Activated CD8-positive, alpha-beta memory T cell treated with anti-CD3 and anti-CD28 coated beads, Interleukin-2, amount 10 ng/mL, durations not matched to agents 7 days and 5 days (primary cell): ENCODE data around the gene EXOSC1. TPM values are rescaled to one million over a fixed set of nuclear protein-coding genes. Genes with fewer than 3 reads are reported as not detected.
"Not testable (repeated sequence)": the region's sequence is repeated elsewhere in the genome, so short reads cannot be mapped to it uniquely, and the experiment has no call there.

Experiments used
- ATAC-seq: fragments of 150-1000 bp; cut with Tn5 transposase; one replicate; pipeline ENCODE4 v1.10.0; 2021; ENCODE audit warnings: moderate library complexity
- CTCF ChIA-PET: fragments of 350-600 bp; sonication (Branson Sonifier 250); formaldehyde crosslinking; loops from one replicate; lab custom pipeline; 2021; ENCODE audit warnings: antibody characterized with exemption; lab: Charles Lee
- DNase-seq: peaks from one replicate; pipeline ENCODE4 v3.0.0-alpha.2; 2020
- H3K27ac Mint-ChIP-seq: one replicate; pipeline ENCODE4 v1.8.0; 2021; ENCODE audit warnings: mild to moderate bottlenecking, mixed read lengths
- H3K27me3 Mint-ChIP-seq: one replicate; pipeline ENCODE4 v1.8.0; 2021; ENCODE audit warnings: mixed read lengths
- H3K36me3 Mint-ChIP-seq: one replicate; pipeline ENCODE4 v1.8.0; 2021; ENCODE audit warnings: mild to moderate bottlenecking, mixed read lengths
- H3K4me1 Mint-ChIP-seq: one replicate; pipeline ENCODE4 v1.8.0; 2021; ENCODE audit warnings: mixed read lengths
- H3K4me3 Mint-ChIP-seq: one replicate; pipeline ENCODE4 v1.8.0; 2021; ENCODE audit warnings: mild to moderate bottlenecking, moderate library complexity, mixed read lengths
- H3K9me3 Mint-ChIP-seq: one replicate; pipeline ENCODE4 v1.8.0; 2022; ENCODE audit warnings: low read depth, mixed read lengths
- total RNA-seq, 2 experiments: library from RNA; stranded (reverse); gene quantifications; one replicate each; pipeline ENCODE4 v1.2.3, GENCODE V29; 2021

Gene EXOSC1
- total RNA-seq, 2 experiments from 2014 or later = 49.5 to 56.8 TPM

- no peak overlapping the region for H3K4me3 Mint-ChIP-seq
- no peaks in the 10 kb centered on the region for H3K27me3 Mint-ChIP-seq
- no peak for ATAC-seq
- H3K27ac Mint-ChIP-seq = no peak overlapping the region
- no peaks in the 10 kb centered on the region for H3K9me3 Mint-ChIP-seq
- peaks cover 43% of the 10 kb centered on the region for H3K36me3 Mint-ChIP-seq
- H3K4me1 Mint-ChIP-seq = no peaks in the 10 kb centered on the region
- CTCF ChIA-PET = interaction anchor here (1.5 to 1.6 kb wide), 2 partner anchors 10 to 18 kb away, joined by 3 to 4 read pairs; no protein-coding TSS in a partner anchor
- no peak for DNase-seq
These were observed 29.1 kb upstream of the EXOSC1 start for GRCh38 chr10:97474918-97475317.

- H3K9me3 Mint-ChIP-seq, DNase-seq, H3K27ac Mint-ChIP-seq, H3K27me3 Mint-ChIP-seq, ATAC-seq, H3K4me3 Mint-ChIP-seq, H3K4me1 Mint-ChIP-seq: not testable (repeated sequence)
- H3K36me3 Mint-ChIP-seq = peaks cover 25% of the 10 kb centered on the region
- CTCF ChIA-PET = interaction anchor here (1.1 kb wide), 1 partner anchor 76 kb away, joined by 4 read pairs; no protein-coding TSS in a partner anchor
These were observed 23.0 kb upstream of the EXOSC1 start for GRCh38 chr10:97468781-97469180.

- H3K9me3 Mint-ChIP-seq = no peaks in the 10 kb centered on the region
- peaks cover 24% of the 10 kb centered on the region for H3K36me3 Mint-ChIP-seq
These were observed 22.4 kb upstream of the EXOSC1 start for GRCh38 chr10:97468162-97468561.

GRCh38 chr10:97466755-97467154 lies 20.9 kb upstream of the EXOSC1 start:
- Mint-ChIP-seq H3K27me3 (no peaks in the 10 kb centered on the region), H3K4me3 (no peak overlapping the region), H3K36me3 (peaks cover 25% of the 10 kb centered on the region), H3K27ac (no peak overlapping the region), H3K9me3 (no peaks in the 10 kb centered on the region), H3K4me1 (no peaks in the 10 kb centered on the region)
- CTCF ChIA-PET = interaction anchor here (1.1 kb wide), 1 partner anchor 105 kb away, joined by 3 read pairs; the partner anchor contains the start of gene ANKRD2
- ATAC-seq = no peak
- no peak for DNase-seq

More at GRCh38 chr10:97468162-97468561, 22.4 kb upstream of the EXOSC1 start:
- CTCF ChIA-PET = interaction anchor here (0.9 to 1.1 kb wide), 2 partner anchors 29 to 76 kb away, joined by 3 to 4 read pairs; no protein-coding TSS in a partner anchor
- ATAC-seq = no peak
- Mint-ChIP-seq H3K27ac (no peak overlapping the region), H3K4me3 (no peak overlapping the region), H3K4me1 (no peaks in the 10 kb centered on the region), H3K27me3 (no peaks in the 10 kb centered on the region)
- no peak for DNase-seq

GRCh38 chr10:97465982-97466381 lies 20.2 kb upstream of the EXOSC1 start:
- H3K9me3 Mint-ChIP-seq = no peaks in the 10 kb centered on the region
- peaks cover 29% of the 10 kb centered on the region for H3K36me3 Mint-ChIP-seq
- CTCF ChIA-PET = interaction anchor here (1.1 to 1.9 kb wide), 2 partner anchors 21 to 106 kb away, joined by 3 to 5 read pairs; partner anchors contain the start of gene ANKRD2
- no peaks in the 10 kb centered on the region for H3K4me1 Mint-ChIP-seq
- no peak overlapping the region for H3K27ac Mint-ChIP-seq
- ATAC-seq (no peak), DNase-seq (no peak)
- no peak overlapping the region for H3K4me3 Mint-ChIP-seq
- no peaks in the 10 kb centered on the region for H3K27me3 Mint-ChIP-seq

- H3K36me3 Mint-ChIP-seq = peaks cover 34% of the 10 kb centered on the region
- no peaks in the 10 kb centered on the region for H3K9me3 Mint-ChIP-seq
- CTCF ChIA-PET = interaction anchor here (0.7 to 1.8 kb wide), 12 partner anchors 10 to 1592 kb away, joined by 3 to 7 read pairs (median 5); partner anchors contain the start of gene RRP12
- no peak for DNase-seq
- H3K4me3 Mint-ChIP-seq = no peak overlapping the region
- no peaks in the 10 kb centered on the region for H3K27me3 Mint-ChIP-seq
- H3K27ac Mint-ChIP-seq = peak overlapping the region; percentile 39
- H3K4me1 Mint-ChIP-seq = no peaks in the 10 kb centered on the region
- no peak for ATAC-seq
These were observed 18.4 kb upstream of the EXOSC1 start for GRCh38 chr10:97464226-97464625.

- ATAC-seq (no peak), DNase-seq (no peak)
- Mint-ChIP-seq H3K27me3 (no peaks in the 10 kb centered on the region), H3K4me1 (no peaks in the 10 kb centered on the region), H3K9me3 (no peaks in the 10 kb centered on the region), H3K4me3 (no peak overlapping the region), H3K36me3 (peaks cover 34% of the 10 kb centered on the region), H3K27ac (peak overlapping the region; percentile 54)
- CTCF ChIA-PET = interaction anchor here (0.7 to 1.8 kb wide), 12 partner anchors 10 to 1591 kb away, joined by 3 to 7 read pairs (median 5); partner anchors contain the start of gene RRP12
These were observed 17.7 kb upstream of the EXOSC1 start for GRCh38 chr10:97463363-97464132.

- DNase-seq (no peak), ATAC-seq (no peak)
- no peak overlapping the region for H3K4me3 Mint-ChIP-seq
- H3K27ac Mint-ChIP-seq = no peak overlapping the region
- H3K4me1 Mint-ChIP-seq = no peaks in the 10 kb centered on the region
- CTCF ChIA-PET = interaction anchor here (1.4 to 2.4 kb wide), 3 partner anchors 8 to 151 kb away, joined by 3 to 6 read pairs (median 4); no protein-coding TSS in a partner anchor
- H3K9me3 Mint-ChIP-seq = no peaks in the 10 kb centered on the region
- H3K36me3 Mint-ChIP-seq = peaks cover 39% of the 10 kb centered on the region
- H3K27me3 Mint-ChIP-seq = no peaks in the 10 kb centered on the region
These were observed 16.5 kb upstream of the EXOSC1 start for GRCh38 chr10:97462309-97462708.

- H3K9me3 Mint-ChIP-seq = no peaks in the 10 kb centered on the region
- H3K27ac Mint-ChIP-seq = no peak overlapping the region
- DNase-seq = no peak
- no peaks in the 10 kb centered on the region for H3K4me1 Mint-ChIP-seq
- ATAC-seq = no peak
- CTCF ChIA-PET = interaction anchor here (1.3 kb wide), 1 partner anchor 56 kb away, joined by 4 read pairs; no protein-coding TSS in a partner anchor
- no peaks in the 10 kb centered on the region for H3K27me3 Mint-ChIP-seq
- H3K36me3 Mint-ChIP-seq = peaks cover 51% of the 10 kb centered on the region
- no peak overlapping the region for H3K4me3 Mint-ChIP-seq
These were observed 14.1 kb upstream of the EXOSC1 start for GRCh38 chr10:97459933-97460332.

- H3K27me3 Mint-ChIP-seq = no peaks in the 10 kb centered on the region
- H3K27ac Mint-ChIP-seq = no peak overlapping the region
- DNase-seq (no peak), ATAC-seq (no peak)
- H3K4me3 Mint-ChIP-seq = no peak overlapping the region
- H3K36me3 Mint-ChIP-seq = peaks cover 50% of the 10 kb centered on the region
- peaks cover 6% of the 10 kb centered on the region for H3K4me1 Mint-ChIP-seq
- no peaks in the 10 kb centered on the region for H3K9me3 Mint-ChIP-seq
- CTCF ChIA-PET = interaction anchor here (1.2 to 1.3 kb wide), 2 partner anchors 52 to 56 kb away, joined by 3 to 4 read pairs; no protein-coding TSS in a partner anchor
These were observed 13.3 kb upstream of the EXOSC1 start for GRCh38 chr10:97459111-97459510.

- Mint-ChIP-seq H3K4me3 (no peak overlapping the region), H3K36me3 (peaks cover 40% of the 10 kb centered on the region), H3K27me3 (no peaks in the 10 kb centered on the region), H3K27ac (no peak overlapping the region), H3K4me1 (peaks cover 8% of the 10 kb centered on the region), H3K9me3 (no peaks in the 10 kb centered on the region)
- CTCF ChIA-PET = interaction anchor here (0.7 to 1.5 kb wide), 5 partner anchors 14 to 97 kb away, joined by 3 to 7 read pairs (median 3); partner anchors contain the start of gene RRP12
- ATAC-seq (no peak), DNase-seq (no peak)
These were observed 10.9 kb upstream of the EXOSC1 start for GRCh38 chr10:97456686-97457065.

- Mint-ChIP-seq H3K27me3 (no peaks in the 10 kb centered on the region), H3K36me3 (peaks cover 37% of the 10 kb centered on the region), H3K4me3 (no peak overlapping the region), H3K4me1 (peaks cover 8% of the 10 kb centered on the region), H3K27ac (no peak overlapping the region), H3K9me3 (no peaks in the 10 kb centered on the region)
- ATAC-seq (no peak), DNase-seq (no peak)
- CTCF ChIA-PET = interaction anchor here (0.5 to 1.5 kb wide), 5 partner anchors 20 to 97 kb away, joined by 3 to 7 read pairs (median 3); partner anchors contain the start of gene RRP12
These were observed 10.4 kb upstream of the EXOSC1 start for GRCh38 chr10:97456034-97456685.
